GM18517 (cell line): ENCODE measurements around the gene ALG6.

Experiments used
- ATAC-seq: cut with Tn5 transposase; IDR thresholded peaks from one replicate; pipeline ENCODE4 v1.9.1; 2021; ENCODE audit warnings: mild to moderate bottlenecking, moderate library complexity; ENCODE audit not compliant: unreplicated experiment

The ALG6 gene

GRCh38 chr1:63487336-63488065, 120.1 kb downstream of the ALG6 start:
- no peak for ATAC-seq
